ENCODE data around the gene DNAH6.
"Not testable (repeated sequence)": the region's sequence is repeated elsewhere in the genome, so short reads cannot be mapped to it uniquely, and the experiment has no call there.

The DNAH6 gene

GRCh38 chr2:84495539-84496146 lies 20.7 kb upstream of the DNAH6 start:
- Mint-ChIP-seq H3K36me3 (ENCODE audit: low read depth) (no peaks in the 10 kb centered on the region), H3K4me1 (peaks cover 6% of the 10 kb centered on the region), H3K4me3 (no peak overlapping the region), H3K9me3 (no peaks in the 10 kb centered on the region), H3K27me3 (ENCODE audit: low read depth, poor library complexity) (peaks cover 7% of the 10 kb centered on the region), H3K27ac (no peak overlapping the region)
- DNase-seq = peak; percentile 12
- peak; percentile 67 for TF ChIP-seq CTCF (IDR thresholded peaks at IDR 0.05)

- peaks cover 6% of the 10 kb centered on the region for H3K9me3 Mint-ChIP-seq
- no peak for DNase-seq
- H3K27ac Mint-ChIP-seq = no peak overlapping the region
- peaks cover 6% of the 10 kb centered on the region for H3K4me1 Mint-ChIP-seq
- no peak for TF ChIP-seq CTCF (IDR thresholded peaks at IDR 0.05)
- H3K27me3 Mint-ChIP-seq (ENCODE audit: low read depth, poor library complexity) = peaks cover 7% of the 10 kb centered on the region
- no peaks in the 10 kb centered on the region for H3K36me3 Mint-ChIP-seq (ENCODE audit: low read depth)
- no peak overlapping the region for H3K4me3 Mint-ChIP-seq
Observed at GRCh38 chr2:84496386-84496785, 19.9 kb upstream of the DNAH6 start.

DNA sequence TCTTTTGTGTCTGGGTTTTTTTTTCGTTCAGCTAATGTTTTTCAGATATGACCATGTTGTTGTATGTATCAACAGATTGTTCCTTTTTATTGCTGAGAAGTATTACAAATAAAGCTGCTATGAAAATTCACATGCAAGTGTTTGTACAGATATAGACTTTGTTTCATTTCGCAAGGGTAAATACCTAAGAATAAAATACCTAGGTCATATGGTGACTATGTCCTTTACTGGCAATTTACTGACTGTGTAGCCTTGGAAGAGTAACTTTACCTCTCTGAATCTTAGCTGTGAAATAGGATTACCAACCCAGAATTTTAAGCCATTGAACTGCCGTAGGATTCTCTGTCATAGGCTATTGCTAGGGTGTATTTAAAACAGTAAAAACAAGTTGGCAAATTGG lies 19.0 kb upstream of the DNAH6 start:
- Mint-ChIP-seq H3K27me3 (ENCODE audit: low read depth, poor library complexity) (peaks cover 7% of the 10 kb centered on the region), H3K36me3 (ENCODE audit: low read depth) (no peaks in the 10 kb centered on the region), H3K27ac (no peak overlapping the region), H3K4me1 (peaks cover 6% of the 10 kb centered on the region), H3K4me3 (no peak overlapping the region), H3K9me3 (peaks cover 13% of the 10 kb centered on the region)
- DNase-seq = no peak
- TF ChIP-seq CTCF (IDR thresholded peaks at IDR 0.05) = no peak

DNA sequence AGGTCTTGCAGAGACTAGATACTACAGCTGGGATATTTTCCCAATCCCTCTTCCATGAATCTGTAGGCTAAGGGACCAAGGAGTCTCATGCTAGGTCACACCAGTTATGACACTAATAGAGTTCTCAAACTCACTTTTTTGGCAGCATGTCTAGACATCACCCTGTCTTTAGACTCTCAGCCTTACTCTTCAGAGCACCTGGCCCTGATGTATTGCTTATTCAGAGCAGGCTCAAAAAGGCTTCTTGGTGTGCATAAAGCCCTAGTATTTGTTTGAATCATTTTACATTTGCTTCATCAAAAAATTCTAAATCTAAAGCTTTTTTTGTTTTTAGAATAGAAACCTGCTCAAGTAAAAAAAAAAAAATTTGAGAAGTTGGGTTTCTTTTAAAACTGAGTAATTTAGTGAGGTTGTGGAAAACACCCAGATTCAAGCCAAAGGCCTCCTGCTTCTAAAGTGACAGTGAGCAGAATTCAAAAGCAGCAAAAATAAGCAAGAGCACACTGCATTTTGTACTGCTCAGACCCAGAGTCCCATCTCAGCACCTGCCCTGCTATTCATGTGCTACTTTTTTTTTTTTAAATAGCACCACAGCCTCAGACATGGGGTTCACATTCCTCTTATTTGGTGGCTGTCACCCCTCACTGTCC lies 18.0 kb upstream of the DNAH6 start:
- Mint-ChIP-seq H3K27me3 (ENCODE audit: low read depth, poor library complexity) (peaks cover 7% of the 10 kb centered on the region), H3K36me3 (ENCODE audit: low read depth) (no peaks in the 10 kb centered on the region), H3K4me1 (peaks cover 6% of the 10 kb centered on the region), H3K27ac (no peak overlapping the region), H3K4me3 (no peak overlapping the region), H3K9me3 (peaks cover 13% of the 10 kb centered on the region)
- no peak for TF ChIP-seq CTCF (IDR thresholded peaks at IDR 0.05)
- no peak for DNase-seq

- DNase-seq; H3K27me3 Mint-ChIP-seq (ENCODE audit: low read depth, poor library complexity); H3K36me3 Mint-ChIP-seq (ENCODE audit: low read depth); H3K4me3 Mint-ChIP-seq; H3K27ac Mint-ChIP-seq; H3K4me1 Mint-ChIP-seq: not testable (repeated sequence)
- H3K9me3 Mint-ChIP-seq = peaks cover 43% of the 10 kb centered on the region
Observed at GRCh38 chr2:84511024-84511423, 5.3 kb upstream of the DNAH6 start.

GRCh38 chr2:84515788-84516187 lies 510 bp upstream of the DNAH6 start:
- Mint-ChIP-seq H3K4me1 (no peaks in the 10 kb centered on the region), H3K9me3 (peaks cover 15% of the 10 kb centered on the region), H3K4me3 (peak overlapping the region; percentile 76), H3K27me3 (ENCODE audit: low read depth, poor library complexity) (peaks cover 4% of the 10 kb centered on the region), H3K27ac (no peak overlapping the region), H3K36me3 (ENCODE audit: low read depth) (peaks cover 8% of the 10 kb centered on the region)
- TF ChIP-seq CTCF (IDR thresholded peaks at IDR 0.05) = no peak
- DNase-seq = no peak
